Lower lobe of right lung (tissue), 2 donors: Measurements from ENCODE around the gene RNF130. TPM values are rescaled to one million over a fixed set of nuclear protein-coding genes. Genes with fewer than 3 reads are reported as not detected.

ENCODE experiments used
- ATAC-seq, 2 donors: fragments of 200-7000 bp; cut with Tn5 transposase; one replicate each; pipeline ENCODE4 v1.9.1; 2020 to 2022; ENCODE audit warnings: mild to moderate bottlenecking in 2 of 2, moderate library complexity in 2 of 2
- DNase-seq: peaks from one replicate; pipeline ENCODE4 v3.0.0-alpha.2; 2020
- H3K27ac ChIP-seq: fragments of 200-600 bp; one replicate; pipeline ENCODE4 v1.8.0; 2022
- H3K27me3 ChIP-seq: fragments of 200-600 bp; one replicate; pipeline ENCODE4 v1.8.0; 2022; ENCODE audit warnings: low read depth
- H3K36me3 ChIP-seq: fragments of 200-600 bp; one replicate; pipeline ENCODE4 v1.8.0; 2022; ENCODE audit warnings: mild to moderate bottlenecking
- H3K4me1 ChIP-seq: fragments of 200-600 bp; one replicate; pipeline ENCODE4 v1.8.0; 2022
- H3K4me3 ChIP-seq: fragments of 200-600 bp; one replicate; pipeline ENCODE4 v1.8.0; 2022; ENCODE audit warnings: mild to moderate bottlenecking
- H3K9me3 ChIP-seq: fragments of 200-600 bp; one replicate; pipeline ENCODE4 v1.8.0; 2022
- CTCF ChIP-seq: fragments of 200-600 bp; IDR thresholded peaks from one replicate; pipeline ENCODE4 v1.8.0; 2022; ENCODE audit warnings: antibody characterized with exemption, mild to moderate bottlenecking
- intact Hi-C: fragments of 100-400 bp; cut with DNase I; formaldehyde crosslinking; loops from one replicate; pipeline ENCODE4 v1.11.0; 2022
- total RNA-seq: library from RNA; stranded (reverse); fragmentation: NEBNext Ultra II Directional; extraction: Animal tissue kit (Norgen Biotek cat#: 25700); gene quantifications from one replicate; pipeline ENCODE4 v1.2.1, GENCODE V29; 2021
- donor health status: DM: no; HTN: yes; CAD: no; lungs with severe emphysema.

RNF130 gene
- total RNA-seq, 1 donor from 2014 or later = 139 TPM

GRCh38 chr5:179955062-179955461 lies 116.5 kb downstream of the RNF130 start:
- intact Hi-C loops = no loop called here
- Histone ChIP-seq H3K27ac (no peak overlapping the region), H3K4me1 (no peaks in the 10 kb centered on the region), H3K4me3 (no peak overlapping the region), H3K36me3 (peaks cover 22% of the 10 kb centered on the region), H3K9me3 (no peaks in the 10 kb centered on the region), H3K27me3 (no peaks in the 10 kb centered on the region)
- DNase-seq (no peak), ATAC-seq (no peak)
- no peak for TF ChIP-seq CTCF

- H3K36me3 ChIP-seq = peaks cover 22% of the 10 kb centered on the region
- TF ChIP-seq CTCF = no peak
- no peak overlapping the region for H3K27ac ChIP-seq
- ATAC-seq (no peak), DNase-seq (no peak)
- H3K4me3 ChIP-seq = no peak overlapping the region
- H3K9me3 ChIP-seq = no peaks in the 10 kb centered on the region
- no peaks in the 10 kb centered on the region for H3K4me1 ChIP-seq
- no peaks in the 10 kb centered on the region for H3K27me3 ChIP-seq
- intact Hi-C loops = no loop called here
Measured at GRCh38 chr5:179954434-179954833, 117.1 kb downstream of the RNF130 start.

GRCh38 chr5:179953987-179954386 lies 117.6 kb downstream of the RNF130 start:
- Histone ChIP-seq H3K4me3 (no peak overlapping the region), H3K27ac (no peak overlapping the region), H3K4me1 (no peaks in the 10 kb centered on the region), H3K27me3 (no peaks in the 10 kb centered on the region), H3K9me3 (no peaks in the 10 kb centered on the region), H3K36me3 (peaks cover 22% of the 10 kb centered on the region)
- no peak for DNase-seq
- no peak for ATAC-seq
- intact Hi-C loops = no loop called here
- TF ChIP-seq CTCF = no peak

GRCh38 chr5:179936976-179937681 lies 134.4 kb downstream of the RNF130 start:
- H3K4me3 ChIP-seq = no peak overlapping the region
- intact Hi-C loops = no loop called here
- no peak for TF ChIP-seq CTCF
- no peaks in the 10 kb centered on the region for H3K36me3 ChIP-seq
- DNase-seq (no peak), ATAC-seq (no peak)
- H3K9me3 ChIP-seq = no peaks in the 10 kb centered on the region
- no peak overlapping the region for H3K27ac ChIP-seq
- no peaks in the 10 kb centered on the region for H3K4me1 ChIP-seq
- H3K27me3 ChIP-seq = no peaks in the 10 kb centered on the region

GRCh38 chr5:179930788-179931473 lies 140.6 kb downstream of the RNF130 start:
- H3K36me3 ChIP-seq = no peaks in the 10 kb centered on the region

More at GRCh38 chr5:179930788-179931473, 140.6 kb downstream of the RNF130 start:
- intact Hi-C loops = no loop called here
- no peaks in the 10 kb centered on the region for H3K4me1 ChIP-seq
- TF ChIP-seq CTCF = no peak
- no peak overlapping the region for H3K27ac ChIP-seq
- ATAC-seq = no peak
- no peaks in the 10 kb centered on the region for H3K27me3 ChIP-seq
- no peak for DNase-seq
- no peaks in the 10 kb centered on the region for H3K9me3 ChIP-seq
- H3K4me3 ChIP-seq = no peak overlapping the region
